CD4-positive, CD25-positive, alpha-beta regulatory T cell (primary cell): Measurements from ENCODE around the gene ACTA2. TPM values are rescaled to one million over a fixed set of nuclear protein-coding genes. Genes with fewer than 3 reads are reported as not detected.
A peak's percentile ranks its signal among the peaks of the same experiment; 100 is the strongest.

ENCODE experiments used
- ATAC-seq, 2 donors: fragments of 150-1000 bp; cut with Tn5 transposase; one replicate each; pipeline ENCODE4 v1.10.0; 2021; ENCODE audit warnings: low read depth in 2 of 2, moderate number of reproducible peaks in 2 of 2, moderate library complexity in 1 of 2
- DNase-seq, 3 donors: peaks; one replicate each; pipeline versions ENCODE4 v3.0.0 to v3.0.0-alpha.2; 2012 to 2022; ENCODE audit warnings: mixed read lengths in 1 of 3
- H3K27ac ChIP-seq: one replicate; pipeline ENCODE4 v1.7.0; 2013; ENCODE audit warnings: mild to moderate bottlenecking, low read length; ENCODE audit not compliant: insufficient read depth, poor library complexity, severe bottlenecking
- H3K27me3 ChIP-seq: one replicate; pipeline ENCODE4 v1.7.0; 2013; ENCODE audit warnings: low read length; ENCODE audit not compliant: control insufficient read depth, insufficient read depth
- H3K36me3 ChIP-seq: one replicate; pipeline ENCODE4 v1.7.0; 2013; ENCODE audit warnings: mild to moderate bottlenecking, low read length, moderate library complexity; ENCODE audit not compliant: control insufficient read depth, insufficient read depth
- H3K4me1 ChIP-seq: 2 replicates; pipeline ENCODE4 v1.7.0; 2013; ENCODE audit warnings: mild to moderate bottlenecking, low read length; ENCODE audit not compliant: insufficient read depth, control insufficient read depth, poor library complexity, severe bottlenecking
- H3K4me3 ChIP-seq: one replicate; pipeline ENCODE4 v1.7.0; 2013; ENCODE audit warnings: low read depth, mild to moderate bottlenecking, low read length, moderate library complexity
- H3K9me3 ChIP-seq, 2 experiments: 1 replicate in 1 of 2; 2 replicates in 1 of 2; pipeline ENCODE4 v1.7.0; 2013; ENCODE audit warnings: low read length in 2 of 2, mild to moderate bottlenecking in 1 of 2, moderate library complexity in 1 of 2; ENCODE audit not compliant: control insufficient read depth in 2 of 2
- H3K27ac Mint-ChIP-seq, 3 donors: one replicate each; pipeline ENCODE4 v1.8.0; 2020 to 2022; ENCODE audit warnings: mild to moderate bottlenecking in 3 of 3, mixed read lengths in 3 of 3, moderate library complexity in 2 of 3
- H3K27me3 Mint-ChIP-seq: one replicate; pipeline ENCODE4 v1.8.0; 2022; ENCODE audit warnings: mild to moderate bottlenecking, mixed read lengths
- H3K36me3 Mint-ChIP-seq: one replicate; pipeline ENCODE4 v1.8.0; 2020; ENCODE audit warnings: mixed read lengths
- H3K4me1 Mint-ChIP-seq, 4 donors: one replicate each; pipeline ENCODE4 v1.8.0; 2020 to 2022; ENCODE audit warnings: mixed read lengths in 4 of 4, mild to moderate bottlenecking in 1 of 4
- H3K4me3 Mint-ChIP-seq, 4 donors: one replicate each; pipeline ENCODE4 v1.8.0; 2020 to 2022; ENCODE audit warnings: mild to moderate bottlenecking in 4 of 4, mixed read lengths in 4 of 4, moderate library complexity in 3 of 4
- H3K9me3 Mint-ChIP-seq, 7 donors: one replicate each; pipeline ENCODE4 v1.8.0; 2020 to 2022; ENCODE audit warnings: mixed read lengths in 7 of 7, mild to moderate bottlenecking in 3 of 7, moderate library complexity in 2 of 7
- polyA plus RNA-seq, 4 donors: library from polyadenylated mRNA; unstranded; fragments of 300-500 nt; fragmentation: Illumina TruSeq; gene quantifications; one replicate each; pipeline ENCODE4 v1.2.3, GENCODE V29; 2021
- total RNA-seq: library from RNA; stranded (reverse); gene quantifications from one replicate; pipeline ENCODE4 v1.2.3, GENCODE V29; 2022

ACTA2 gene
- total and polyA plus RNA-seq, 5 donors from 2014 or later, result 26.2 to 65.9 (median 53.1) TPM

- Histone ChIP-seq H3K4me1 (peaks cover 12% of the 10 kb centered on the region), H3K27ac (no peak overlapping the region), H3K27me3 (no peaks in the 10 kb centered on the region), H3K4me3 (no peak overlapping the region), H3K36me3 (no peaks in the 10 kb centered on the region), H3K9me3 (no peaks in the 10 kb centered on the region)
- H3K27me3 Mint-ChIP-seq, result peaks cover 4% of the 10 kb centered on the region
- DNase-seq (no peak), ATAC-seq (no peak)
- no peak overlapping the region for H3K27ac Mint-ChIP-seq
- H3K9me3 Mint-ChIP-seq, result peaks cover 0 to 2% (median 0%) of the 10 kb centered on the region in 7 donors
- peaks cover 3% of the 10 kb centered on the region for H3K36me3 Mint-ChIP-seq
- peaks cover 11 to 24% (median 17%) of the 10 kb centered on the region in 4 donors for H3K4me1 Mint-ChIP-seq
- no peak overlapping the region for H3K4me3 Mint-ChIP-seq
These were observed 10.7 kb upstream of the ACTA2 start for GRCh38 chr10:88963318-88963717.

DNA sequence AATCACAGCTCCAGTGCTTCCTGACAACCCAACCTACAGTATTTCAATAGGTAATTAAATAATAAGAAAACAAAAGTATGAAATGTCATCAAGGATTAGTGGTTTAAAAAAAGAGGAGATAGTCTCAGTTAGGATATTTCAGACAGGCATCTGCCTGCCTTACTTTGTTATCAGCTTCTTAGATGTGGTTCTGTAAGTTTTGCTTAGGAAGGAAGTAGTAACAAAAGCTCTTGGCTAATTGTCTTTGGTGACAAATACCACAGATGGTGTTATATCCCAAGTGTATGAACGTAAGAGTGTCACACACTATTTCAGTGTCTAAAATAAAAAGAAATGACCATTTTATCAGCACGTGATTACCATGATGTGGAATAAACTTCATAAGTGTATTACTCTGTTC, 9.8 kb upstream of the ACTA2 start:
- H3K4me3 Mint-ChIP-seq, result peak overlapping the region in 1 of 4 donors; percentile 49
- peak; percentile 50 to 52 for ATAC-seq

GRCh38 chr10:88961266-88961665, 8.7 kb upstream of the ACTA2 start:
- DNase-seq (no peak), ATAC-seq (no peak)
- Mint-ChIP-seq H3K27me3 (peaks cover 4% of the 10 kb centered on the region), H3K4me1 (peaks cover 11 to 24% (median 17%) of the 10 kb centered on the region in 4 donors), H3K27ac (no peak overlapping the region), H3K9me3 (peaks cover 0 to 2% (median 0%) of the 10 kb centered on the region in 7 donors), H3K36me3 (peaks cover 3% of the 10 kb centered on the region), H3K4me3 (no peak overlapping the region)
- no peak overlapping the region for H3K27ac ChIP-seq
- H3K4me1 ChIP-seq, result peaks cover 12% of the 10 kb centered on the region
- no peak overlapping the region for H3K4me3 ChIP-seq
- H3K9me3 ChIP-seq, result no peaks in the 10 kb centered on the region
- H3K36me3 ChIP-seq, result no peaks in the 10 kb centered on the region
- H3K27me3 ChIP-seq, result no peaks in the 10 kb centered on the region

More for the DNA sequence above, 9.8 kb upstream of the ACTA2 start:
- Mint-ChIP-seq H3K36me3 (peaks cover 3% of the 10 kb centered on the region), H3K9me3 (peaks cover 0 to 2% (median 0%) of the 10 kb centered on the region in 7 donors), H3K4me1 (peaks cover 11 to 24% (median 17%) of the 10 kb centered on the region in 4 donors), H3K27ac (peak overlapping the region in 2 of 3 donors; percentile 15 to 61), H3K27me3 (peaks cover 4% of the 10 kb centered on the region)
- peaks cover 12% of the 10 kb centered on the region for H3K4me1 ChIP-seq
- H3K27ac ChIP-seq, result no peak overlapping the region
- peak overlapping the region; percentile 61 for H3K4me3 ChIP-seq
- no peaks in the 10 kb centered on the region for H3K9me3 ChIP-seq
- no peaks in the 10 kb centered on the region for H3K36me3 ChIP-seq
- H3K27me3 ChIP-seq, result no peaks in the 10 kb centered on the region
- DNase-seq, result peak in 2 of 3 donors; percentile 16 to 43

DNA sequence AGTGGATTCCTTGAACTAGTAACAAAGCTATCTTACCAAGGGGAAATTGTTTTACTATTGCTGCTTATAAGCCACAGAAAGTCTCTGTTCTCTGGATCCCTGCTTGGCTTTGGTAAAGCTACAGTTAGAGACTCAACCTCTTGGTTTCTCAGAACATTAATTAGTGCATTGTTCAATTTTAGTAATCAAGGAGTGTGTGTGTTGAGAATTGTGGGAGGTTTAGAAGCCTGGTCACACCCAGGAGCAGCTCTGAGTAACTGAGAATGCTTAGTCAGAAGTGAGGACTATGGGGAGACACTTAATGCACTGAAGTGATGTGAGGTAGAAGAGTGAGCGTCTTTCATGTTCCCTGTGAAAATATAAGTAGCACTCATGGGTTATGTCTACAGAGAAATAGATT, 8.2 kb upstream of the ACTA2 start:
- peaks cover 11 to 24% (median 17%) of the 10 kb centered on the region in 4 donors for H3K4me1 Mint-ChIP-seq
- no peak overlapping the region for H3K27ac Mint-ChIP-seq
- H3K27me3 Mint-ChIP-seq, result peaks cover 4% of the 10 kb centered on the region
- DNase-seq, result no peak
- no peak for ATAC-seq
- Histone ChIP-seq H3K36me3 (no peaks in the 10 kb centered on the region), H3K27me3 (no peaks in the 10 kb centered on the region), H3K4me1 (peaks cover 12% of the 10 kb centered on the region), H3K27ac (no peak overlapping the region), H3K9me3 (no peaks in the 10 kb centered on the region), H3K4me3 (no peak overlapping the region)
- peaks cover 0 to 2% (median 0%) of the 10 kb centered on the region in 7 donors for H3K9me3 Mint-ChIP-seq
- H3K4me3 Mint-ChIP-seq, result no peak overlapping the region
- H3K36me3 Mint-ChIP-seq, result peaks cover 3% of the 10 kb centered on the region

GRCh38 chr10:88958721-88959120, 6.1 kb upstream of the ACTA2 start:
- Mint-ChIP-seq H3K27me3 (peaks cover 4% of the 10 kb centered on the region), H3K36me3 (peaks cover 2% of the 10 kb centered on the region), H3K4me1 (peaks cover 11 to 24% (median 22%) of the 10 kb centered on the region in 4 donors), H3K4me3 (no peak overlapping the region), H3K27ac (no peak overlapping the region), H3K9me3 (peaks cover 0 to 2% (median 0%) of the 10 kb centered on the region in 7 donors)
- no peaks in the 10 kb centered on the region for H3K9me3 ChIP-seq
- H3K27ac ChIP-seq, result no peak overlapping the region
- H3K4me3 ChIP-seq, result no peak overlapping the region
- ATAC-seq (no peak), DNase-seq (no peak)
- peaks cover 12% of the 10 kb centered on the region for H3K4me1 ChIP-seq
- H3K36me3 ChIP-seq, result no peaks in the 10 kb centered on the region
- no peaks in the 10 kb centered on the region for H3K27me3 ChIP-seq

DNA sequence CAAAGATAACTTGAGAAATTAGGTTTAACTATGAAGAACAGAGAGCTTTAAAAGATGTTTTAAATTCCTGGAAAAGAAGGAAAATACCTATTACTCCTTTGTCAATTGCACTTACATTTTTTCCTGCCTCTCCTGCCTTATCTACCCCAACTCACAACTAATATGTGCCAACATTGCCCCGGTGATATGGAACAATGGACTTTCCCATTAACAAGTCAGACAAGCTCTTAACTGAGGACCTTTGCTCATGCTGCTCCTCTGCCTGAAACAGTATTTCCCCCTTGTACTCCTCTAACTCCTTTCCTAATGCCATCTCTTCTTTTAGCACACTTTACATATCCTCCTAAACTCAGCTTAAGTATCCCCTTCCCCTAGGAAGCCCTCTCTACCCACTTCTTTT, 4.8 kb upstream of the ACTA2 start:
- Mint-ChIP-seq H3K4me3 (no peak overlapping the region), H3K4me1 (peaks cover 12 to 25% (median 20%) of the 10 kb centered on the region in 4 donors), H3K27me3 (peaks cover 4% of the 10 kb centered on the region), H3K9me3 (no peaks in the 10 kb centered on the region), H3K27ac (no peak overlapping the region), H3K36me3 (peaks cover 4% of the 10 kb centered on the region)
- no peaks in the 10 kb centered on the region for H3K36me3 ChIP-seq
- peaks cover 10% of the 10 kb centered on the region for H3K4me1 ChIP-seq
- H3K4me3 ChIP-seq, result no peak overlapping the region
- H3K27me3 ChIP-seq, result no peaks in the 10 kb centered on the region
- no peaks in the 10 kb centered on the region for H3K9me3 ChIP-seq
- no peak for DNase-seq
- H3K27ac ChIP-seq, result no peak overlapping the region
- no peak for ATAC-seq

- Mint-ChIP-seq H3K4me1 (peaks cover 0 to 22% (median 8%) of the 10 kb centered on the region in 4 donors), H3K27me3 (peaks cover 2% of the 10 kb centered on the region), H3K9me3 (no peaks in the 10 kb centered on the region), H3K27ac (no peak overlapping the region), H3K36me3 (peaks cover 14% of the 10 kb centered on the region), H3K4me3 (no peak overlapping the region)
- Histone ChIP-seq H3K27me3 (no peaks in the 10 kb centered on the region), H3K4me1 (no peaks in the 10 kb centered on the region), H3K27ac (no peak overlapping the region), H3K9me3 (no peaks in the 10 kb centered on the region), H3K36me3 (no peaks in the 10 kb centered on the region), H3K4me3 (no peak overlapping the region)
- no peak for ATAC-seq
- no peak for DNase-seq
These were observed 2.0 kb upstream of the ACTA2 start for GRCh38 chr10:88954458-88955083.

DNA sequence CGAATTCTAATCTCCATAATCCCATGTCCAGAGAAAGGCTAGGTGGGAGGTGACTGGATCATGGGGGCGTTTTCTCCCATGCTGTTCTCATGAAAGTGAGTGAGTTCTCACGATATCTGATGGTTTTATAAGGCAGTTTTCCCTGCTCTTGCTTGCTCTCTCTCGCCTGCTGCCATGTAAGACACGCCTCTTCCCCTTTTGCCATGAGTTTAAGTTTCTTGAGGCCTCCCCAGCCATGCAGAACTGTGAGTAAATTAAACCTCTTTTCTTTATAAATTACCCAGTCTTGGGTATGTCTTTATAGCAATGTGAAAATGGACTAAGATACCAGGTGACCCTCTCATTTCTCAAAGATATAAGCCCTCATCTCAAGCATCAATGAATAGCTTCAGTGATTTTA, 1.1 kb upstream of the ACTA2 start:
- Mint-ChIP-seq H3K9me3 (no peaks in the 10 kb centered on the region), H3K27ac (no peak overlapping the region), H3K4me1 (peaks cover 0 to 22% (median 8%) of the 10 kb centered on the region in 4 donors), H3K36me3 (peaks cover 18% of the 10 kb centered on the region), H3K4me3 (peak overlapping the region in 1 of 4 donors; percentile 54), H3K27me3 (no peaks in the 10 kb centered on the region)
- Histone ChIP-seq H3K27ac (no peak overlapping the region), H3K9me3 (no peaks in the 10 kb centered on the region), H3K4me1 (no peaks in the 10 kb centered on the region), H3K27me3 (no peaks in the 10 kb centered on the region), H3K36me3 (no peaks in the 10 kb centered on the region), H3K4me3 (no peak overlapping the region)
- DNase-seq (no peak), ATAC-seq (no peak)
